KMS-11 (cell line): ENCODE results near the gene QSER1.

ENCODE experiments used
- H2AFZ ChIP-seq: fragments of 200-600 bp; sonication (generic); 2 replicates; pipeline ENCODE4 v1.6.1; 2016; ENCODE audit warnings: antibody characterized with exemption, mixed run types, low read depth
- H3K27ac ChIP-seq: fragments of 200-600 bp; sonication (generic); 2 replicates; pipeline ENCODE4 v1.6.1; 2016; ENCODE audit warnings: mild to moderate bottlenecking, mixed run types
- H3K27me3 ChIP-seq: fragments of 200-600 bp; sonication (generic); 2 replicates; pipeline ENCODE4 v1.6.1; 2017; ENCODE audit warnings: mild to moderate bottlenecking, low read depth, mixed run types, moderate library complexity; ENCODE audit not compliant: insufficient read depth
- H3K36me3 ChIP-seq: fragments of 200-600 bp; sonication (generic); 2 replicates; pipeline ENCODE4 v1.6.1; 2017; ENCODE audit warnings: mild to moderate bottlenecking, mixed run types; ENCODE audit not compliant: insufficient read depth
- H3K4me1 ChIP-seq: fragments of 200-600 bp; sonication (generic); 2 replicates; pipeline ENCODE4 v1.6.1; 2016; ENCODE audit warnings: mild to moderate bottlenecking, low read depth, mixed run types; ENCODE audit not compliant: poor library complexity, severe bottlenecking
- H3K4me2 ChIP-seq: fragments of 200-600 bp; sonication (generic); 2 replicates; pipeline ENCODE4 v1.7.0; 2016; ENCODE audit warnings: mild to moderate bottlenecking, mixed run types
- H3K4me3 ChIP-seq: fragments of 200-600 bp; sonication (generic); IDR thresholded peaks from 2 replicates; pipeline ENCODE4 v1.6.1; 2017; ENCODE audit warnings: low read depth, low read length, mixed read lengths; ENCODE audit not compliant: insufficient read depth
- H3K79me2 ChIP-seq: fragments of 200-600 bp; sonication (generic); 2 replicates; pipeline ENCODE4 v1.6.1; 2016; ENCODE audit warnings: low read depth, mixed run types; ENCODE audit not compliant: insufficient read depth
- H3K9ac ChIP-seq: fragments of 200-600 bp; sonication (generic); 2 replicates; pipeline ENCODE4 v1.6.1; 2016; ENCODE audit warnings: mild to moderate bottlenecking, mixed run types
- H4K20me1 ChIP-seq: fragments of 200-600 bp; sonication (generic); 2 replicates; pipeline ENCODE4 v1.6.1; 2016; ENCODE audit warnings: mild to moderate bottlenecking, mixed run types; ENCODE audit not compliant: insufficient read depth
- TF ChIP-seq, protein P1 (sequence below): fragments of 200-600 bp; sonication (generic); conservative IDR thresholded peaks from 2 replicates; pipeline ENCODE4 v1.6.1; 2017; ENCODE audit warnings: low read depth, mild to moderate bottlenecking, antibody characterized with exemption, low read length, moderate library complexity, mixed read lengths

Gene QSER1

DNA sequence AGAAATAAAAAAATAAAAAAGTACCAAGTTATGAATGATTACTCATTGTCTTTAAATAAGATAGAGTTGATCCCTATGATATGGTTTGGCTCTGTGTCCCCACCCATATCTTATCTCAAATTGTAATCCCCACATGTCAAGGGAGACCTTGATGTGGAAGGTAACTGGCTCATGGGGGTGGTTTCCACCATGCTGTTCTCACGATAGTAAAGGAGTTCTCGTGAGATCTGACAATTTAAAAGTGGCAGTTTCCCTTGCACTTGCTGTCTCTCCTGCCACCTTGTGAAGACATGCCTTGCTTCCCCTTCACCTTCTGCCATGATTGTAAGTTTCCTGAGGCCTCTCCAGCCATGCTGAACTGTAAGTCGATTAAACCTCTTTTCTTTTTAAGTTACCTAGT lies 18.8 kb downstream of the QSER1 start:
- H3K79me2 ChIP-seq, result peaks cover 25% of the 10 kb centered on the region; the same call in 1 of the 2 replicates
- H3K36me3 ChIP-seq, result no peaks in the 10 kb centered on the region
- H3K4me2 ChIP-seq, result no peak overlapping the region
- TF ChIP-seq, protein P1, sequence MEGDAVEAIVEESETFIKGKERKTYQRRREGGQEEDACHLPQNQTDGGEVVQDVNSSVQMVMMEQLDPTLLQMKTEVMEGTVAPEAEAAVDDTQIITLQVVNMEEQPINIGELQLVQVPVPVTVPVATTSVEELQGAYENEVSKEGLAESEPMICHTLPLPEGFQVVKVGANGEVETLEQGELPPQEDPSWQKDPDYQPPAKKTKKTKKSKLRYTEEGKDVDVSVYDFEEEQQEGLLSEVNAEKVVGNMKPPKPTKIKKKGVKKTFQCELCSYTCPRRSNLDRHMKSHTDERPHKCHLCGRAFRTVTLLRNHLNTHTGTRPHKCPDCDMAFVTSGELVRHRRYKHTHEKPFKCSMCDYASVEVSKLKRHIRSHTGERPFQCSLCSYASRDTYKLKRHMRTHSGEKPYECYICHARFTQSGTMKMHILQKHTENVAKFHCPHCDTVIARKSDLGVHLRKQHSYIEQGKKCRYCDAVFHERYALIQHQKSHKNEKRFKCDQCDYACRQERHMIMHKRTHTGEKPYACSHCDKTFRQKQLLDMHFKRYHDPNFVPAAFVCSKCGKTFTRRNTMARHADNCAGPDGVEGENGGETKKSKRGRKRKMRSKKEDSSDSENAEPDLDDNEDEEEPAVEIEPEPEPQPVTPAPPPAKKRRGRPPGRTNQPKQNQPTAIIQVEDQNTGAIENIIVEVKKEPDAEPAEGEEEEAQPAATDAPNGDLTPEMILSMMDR, result no peak
- no peaks in the 10 kb centered on the region for H3K4me1 ChIP-seq
- no peak overlapping the region for H3K27ac ChIP-seq
- no peak overlapping the region for H2AFZ ChIP-seq
- no peak overlapping the region for H3K9ac ChIP-seq
- H4K20me1 ChIP-seq, result no peaks in the 10 kb centered on the region
- no peaks in the 10 kb centered on the region for H3K27me3 ChIP-seq
- no peak overlapping the region for H3K4me3 ChIP-seq

DNA sequence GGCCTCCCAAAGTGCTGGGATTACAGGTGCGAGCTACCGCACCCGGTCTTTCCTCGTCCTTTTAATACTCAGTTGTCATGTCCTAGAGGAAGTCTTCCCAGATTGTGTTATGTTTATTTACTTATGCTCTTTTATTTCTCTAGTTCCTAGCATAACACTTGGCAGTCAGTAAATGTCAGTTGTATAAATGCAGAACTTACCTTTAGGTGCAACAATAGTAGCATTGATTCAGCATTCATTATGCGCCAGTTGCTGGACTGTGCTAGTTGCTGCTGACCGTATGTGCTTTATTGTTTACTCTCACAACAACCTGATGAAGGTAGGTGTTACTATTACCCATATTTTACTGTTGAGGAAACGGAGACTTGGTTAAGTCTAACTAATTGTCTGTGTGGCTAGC lies 20.8 kb downstream of the QSER1 start:
- TF ChIP-seq, protein P1, result no peak
- H3K79me2 ChIP-seq, result peaks cover 30% of the 10 kb centered on the region; the same call in 1 of the 2 replicates

DNA sequence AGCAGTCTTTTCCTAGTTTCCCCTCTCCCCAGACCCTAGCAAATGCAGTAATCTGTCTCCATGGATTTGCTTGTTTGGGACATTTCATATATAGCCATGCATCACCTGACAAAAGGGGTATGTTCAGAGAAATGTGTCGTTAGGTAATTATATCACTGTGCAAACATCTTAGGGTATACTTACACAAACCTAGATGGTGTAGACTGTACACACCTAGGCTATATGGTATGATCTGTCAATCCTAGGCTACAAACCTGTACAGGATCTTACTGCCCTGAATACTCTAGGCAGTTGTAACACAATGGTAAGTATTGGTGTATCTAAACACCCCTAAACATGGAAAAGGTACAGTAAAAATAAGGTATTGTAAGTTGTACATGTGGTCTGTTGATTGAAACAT lies 23.8 kb downstream of the QSER1 start:
- H3K27me3 ChIP-seq, result no peaks in the 10 kb centered on the region
- H4K20me1 ChIP-seq, result no peaks in the 10 kb centered on the region
- H2AFZ ChIP-seq, result no peak overlapping the region
- H3K4me1 ChIP-seq, result peaks cover 10% of the 10 kb centered on the region
- H3K4me3 ChIP-seq, result no peak overlapping the region
- no peaks in the 10 kb centered on the region for H3K36me3 ChIP-seq
- H3K9ac ChIP-seq, result no peak overlapping the region
- H3K79me2 ChIP-seq, result peaks cover 39% of the 10 kb centered on the region; the same call in 1 of the 2 replicates
- TF ChIP-seq, protein P1, result no peak
- no peak overlapping the region for H3K27ac ChIP-seq
- H3K4me2 ChIP-seq, result no peak overlapping the region

More for the DNA sequence above, 20.8 kb downstream of the QSER1 start:
- no peaks in the 10 kb centered on the region for H3K36me3 ChIP-seq
- no peaks in the 10 kb centered on the region for H3K27me3 ChIP-seq
- no peak overlapping the region for H3K9ac ChIP-seq
- H2AFZ ChIP-seq, result no peak overlapping the region
- H3K4me3 ChIP-seq, result no peak overlapping the region
- no peaks in the 10 kb centered on the region for H3K4me1 ChIP-seq
- H4K20me1 ChIP-seq, result no peaks in the 10 kb centered on the region
- no peak overlapping the region for H3K4me2 ChIP-seq
- H3K27ac ChIP-seq, result no peak overlapping the region

DNA sequence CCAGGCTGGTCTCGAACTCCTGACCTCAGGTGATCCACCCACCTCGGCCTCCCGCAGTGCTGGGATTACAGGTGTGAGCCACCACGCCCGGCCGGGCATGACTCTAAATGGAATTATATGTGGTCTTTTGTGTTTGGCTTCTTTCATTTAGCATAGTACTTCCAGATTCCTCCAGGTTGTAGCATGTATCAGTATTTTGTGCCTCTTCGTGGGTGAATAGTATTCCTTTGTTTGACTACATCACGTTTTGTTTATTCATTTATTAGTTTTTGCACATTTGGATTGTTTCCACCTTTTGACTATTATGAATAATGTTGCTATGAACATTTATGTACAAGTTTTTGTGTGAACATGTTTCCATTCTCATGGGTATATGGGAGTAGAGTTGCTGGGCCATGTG lies 24.4 kb downstream of the QSER1 start:
- Histone ChIP-seq H3K36me3 (no peaks in the 10 kb centered on the region), H3K4me2 (no peak overlapping the region), H3K4me1 (peaks cover 12% of the 10 kb centered on the region), H3K27me3 (no peaks in the 10 kb centered on the region), H3K27ac (no peak overlapping the region), H4K20me1 (no peaks in the 10 kb centered on the region), H3K9ac (no peak overlapping the region), H2AFZ (no peak overlapping the region), H3K4me3 (no peak overlapping the region), H3K79me2 (peaks cover 41% of the 10 kb centered on the region; the same call in 1 of the 2 replicates)
- TF ChIP-seq, protein P1, result no peak
